Measurements from ENCODE around the gene KRT24.
"Not testable (repeated sequence)": the region's sequence is repeated elsewhere in the genome, so short reads cannot be mapped to it uniquely, and the experiment has no call there.

The KRT24 gene

DNA sequence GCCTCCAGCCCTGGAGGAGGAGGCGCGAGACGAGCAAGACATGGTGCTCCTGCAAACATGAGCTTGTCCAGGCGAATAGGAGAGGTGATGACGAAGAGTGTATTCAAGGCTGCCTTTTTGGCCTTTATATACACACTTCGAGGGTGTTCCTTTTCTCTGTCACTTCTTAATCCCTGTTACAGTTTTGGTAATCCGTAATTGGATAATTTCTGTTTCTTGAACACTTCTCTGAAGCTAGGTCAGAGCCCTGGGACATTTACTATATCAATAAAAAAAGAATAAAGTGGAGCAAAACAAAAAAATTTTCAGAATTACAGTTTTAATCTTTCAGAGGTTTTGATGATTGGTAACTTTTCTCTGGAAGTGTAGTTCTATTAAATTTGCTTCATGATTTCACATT lies at the start of gene KRT24:
TSS of gene KRT24 (minus strand) at position 101 of the 400 bp plus-strand sequence. CDS start at position 42, 59 bp downstream.
- DNase-seq (ENCODE audit: low read depth) = no peak

- DNase-seq (ENCODE audit: low read depth) = no peak
Measured at GRCh38 chr17:40751065-40751464, 47.5 kb upstream of the KRT24 start.

- no peak for DNase-seq (ENCODE audit: low read depth)
Measured at GRCh38 chr17:40750391-40750790, 46.8 kb upstream of the KRT24 start.

- DNase-seq (ENCODE audit: low read depth) = not testable (repeated sequence)
Measured at GRCh38 chr17:40748666-40749065, 45.1 kb upstream of the KRT24 start.

DNA sequence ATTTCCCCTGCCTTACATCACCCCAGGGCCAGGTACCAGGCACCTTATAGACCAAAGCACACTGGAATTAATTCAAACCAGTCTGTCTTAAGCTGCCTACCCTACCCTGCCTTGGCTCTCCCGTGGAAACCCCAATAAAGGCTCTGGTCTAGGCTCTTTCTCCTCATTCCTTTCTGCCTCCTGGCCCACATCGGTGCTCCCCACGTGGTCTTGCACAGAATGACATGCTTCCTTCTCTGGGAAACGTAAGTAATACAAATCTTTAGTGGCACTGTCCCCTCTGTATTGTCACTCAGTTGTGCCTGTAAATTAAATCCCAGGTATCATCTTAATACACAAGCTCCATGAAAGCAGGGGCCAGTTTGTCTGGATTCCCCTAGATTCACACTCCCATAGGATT lies 35.0 kb upstream of the KRT24 start:
- DNase-seq (ENCODE audit: low read depth) = no peak

DNA sequence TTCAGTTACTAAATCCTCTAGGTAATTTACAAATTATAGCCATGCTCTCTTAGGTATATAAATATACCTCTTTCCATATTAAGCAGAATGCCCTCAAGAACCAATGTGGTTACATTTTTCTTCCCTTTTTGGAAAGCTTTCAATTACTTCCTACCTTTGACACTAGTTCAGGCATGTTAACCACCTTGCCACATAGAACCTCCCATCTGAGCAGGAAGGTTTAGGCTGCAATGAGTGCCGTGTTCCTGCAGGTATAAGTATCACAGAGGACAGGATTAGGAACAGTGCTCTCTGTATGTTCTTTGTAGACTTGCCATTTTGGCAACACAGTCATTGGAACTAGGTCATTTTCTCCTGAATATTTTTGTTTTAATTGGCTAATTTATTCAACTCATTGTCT lies 31.5 kb upstream of the KRT24 start:
- DNase-seq (ENCODE audit: low read depth) = no peak

- no peak for DNase-seq (ENCODE audit: low read depth)
Measured at GRCh38 chr17:40734018-40734417, 30.5 kb upstream of the KRT24 start.

GRCh38 chr17:40730970-40731369 lies 27.4 kb upstream of the KRT24 start:
- DNase-seq (ENCODE audit: low read depth) = no peak

GRCh38 chr17:40727447-40728231 lies 24.1 kb upstream of the KRT24 start:
- DNase-seq (ENCODE audit: low read depth) = no peak

DNA sequence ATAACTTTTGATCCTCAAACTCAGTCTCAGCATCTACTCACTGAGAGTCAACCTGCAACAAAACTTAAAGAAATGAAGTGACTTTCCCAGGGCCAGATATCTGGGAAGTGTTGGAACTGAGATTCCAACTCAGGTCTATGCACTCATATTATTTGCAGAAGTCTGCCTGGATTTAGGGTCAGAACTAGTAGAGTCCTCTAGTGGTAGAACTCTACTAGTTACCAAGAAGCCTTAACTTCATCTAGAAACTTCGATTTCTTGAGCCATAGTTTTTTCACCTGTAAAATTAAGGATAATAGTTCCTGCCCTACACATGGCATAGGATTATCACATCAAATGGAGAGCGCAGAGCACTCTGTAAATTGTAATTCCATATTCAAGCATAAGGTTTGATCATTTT lies 23.4 kb upstream of the KRT24 start:
- DNase-seq (ENCODE audit: low read depth) = no peak

DNA sequence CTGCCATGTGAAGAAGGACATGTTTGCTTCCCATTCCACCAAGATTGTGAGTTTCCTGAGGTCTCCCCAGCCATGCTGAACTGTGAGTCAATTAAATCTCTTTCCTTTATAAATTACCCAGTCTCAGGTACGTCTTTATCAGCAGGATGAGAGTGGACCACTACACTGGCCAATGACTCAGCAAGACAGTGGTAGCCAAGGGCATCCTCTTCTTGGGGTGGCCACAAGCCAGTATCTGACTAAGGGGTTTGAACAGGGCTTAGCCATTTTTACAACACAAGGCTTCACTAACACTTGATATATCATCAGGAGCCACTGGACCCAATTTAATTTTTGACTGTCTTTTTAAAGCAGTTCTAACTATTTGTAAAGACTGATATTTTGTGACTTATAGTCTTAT lies 21.1 kb upstream of the KRT24 start:
- DNase-seq (ENCODE audit: low read depth) = no peak

GRCh38 chr17:40722241-40722640 lies 18.7 kb upstream of the KRT24 start:
- no peak for DNase-seq (ENCODE audit: low read depth)

GRCh38 chr17:40720899-40721298 lies 17.3 kb upstream of the KRT24 start:
- DNase-seq (ENCODE audit: low read depth) = no peak

DNA sequence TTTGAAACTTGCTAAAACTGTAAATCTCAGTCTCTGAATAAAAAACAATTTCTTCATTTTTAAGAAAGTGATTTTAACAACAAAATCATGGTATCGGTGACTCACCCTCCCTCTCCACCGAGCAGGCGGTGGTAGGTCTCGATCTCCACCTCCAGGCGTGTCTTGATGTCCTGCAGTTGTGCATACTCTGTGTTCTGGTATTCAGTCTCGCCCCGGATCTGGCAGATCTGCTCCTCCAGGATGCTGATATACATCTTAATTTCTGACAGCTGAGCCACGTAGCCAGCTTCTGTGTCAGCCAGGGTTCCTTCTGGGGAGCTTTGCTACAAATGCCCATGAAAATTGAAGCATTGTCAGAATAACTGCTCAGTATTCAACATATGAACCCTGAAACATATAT lies 15.4 kb upstream of the KRT24 start:
- DNase-seq (ENCODE audit: low read depth) = no peak

DNA sequence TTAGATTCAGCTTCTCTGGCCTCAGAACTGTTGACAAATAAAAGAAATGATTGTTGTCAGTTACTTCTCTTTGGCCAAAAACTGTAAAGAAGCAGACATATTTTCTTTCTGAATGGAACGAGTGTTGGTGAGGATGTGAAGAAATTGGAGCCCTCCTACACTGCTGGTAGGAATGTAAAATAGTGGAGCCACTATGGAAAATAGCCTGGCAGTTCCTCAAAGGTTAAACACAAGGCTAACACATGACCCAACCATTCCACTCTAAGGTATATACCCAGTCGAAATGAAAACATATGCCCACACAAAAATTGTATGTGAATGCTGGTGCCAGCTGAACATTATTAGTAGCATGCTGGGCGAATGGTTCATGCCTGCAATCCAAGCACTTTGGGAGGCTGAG lies 14.2 kb upstream of the KRT24 start:
- no peak for DNase-seq (ENCODE audit: low read depth)

DNA sequence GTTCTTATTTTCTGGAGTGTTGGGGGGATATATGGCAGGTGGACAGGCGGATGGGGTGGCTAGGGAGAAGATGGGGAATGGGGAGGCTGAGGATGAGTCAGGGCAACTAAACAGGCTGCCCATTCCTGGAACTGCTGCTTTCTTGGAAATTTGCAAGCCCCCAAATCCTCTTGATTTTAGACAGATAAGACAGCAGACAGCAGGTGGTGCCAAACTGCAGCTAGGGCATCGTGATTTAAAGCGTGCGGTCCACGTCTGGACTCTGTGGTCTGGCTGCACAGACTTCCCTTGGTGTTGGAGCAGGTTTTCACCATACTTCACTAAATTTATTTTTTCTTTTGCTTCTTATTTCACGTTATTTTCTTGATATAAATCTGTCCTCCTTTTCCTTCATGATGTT lies 10.9 kb upstream of the KRT24 start:
- DNase-seq (ENCODE audit: low read depth) = no peak

- DNase-seq (ENCODE audit: low read depth) = no peak
Measured at GRCh38 chr17:40707745-40708144, 4.2 kb upstream of the KRT24 start.

DNA sequence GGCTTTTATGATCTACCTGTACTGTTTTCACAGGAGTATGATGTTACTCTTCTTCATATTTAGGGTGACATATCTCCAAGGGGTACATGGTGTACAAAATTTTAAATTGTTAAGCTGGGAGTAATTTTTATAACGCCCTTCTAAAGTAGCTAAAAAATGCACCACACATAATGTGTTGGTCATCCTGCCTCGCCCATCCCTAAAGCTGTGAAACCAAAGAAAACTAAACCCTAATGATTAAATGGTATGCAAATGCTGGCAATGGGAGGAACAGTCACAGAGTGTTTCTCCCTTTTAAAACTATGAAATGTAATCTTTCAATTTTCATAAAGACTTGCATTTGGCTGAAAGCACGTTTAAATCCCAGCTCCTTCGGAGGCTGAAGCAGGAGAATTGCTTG lies 2.0 kb upstream of the KRT24 start:
- DNase-seq (ENCODE audit: low read depth) = no peak

GRCh38 chr17:40702271-40702670 lies 1.3 kb downstream of the KRT24 start:
- no peak for DNase-seq (ENCODE audit: low read depth)

DNA sequence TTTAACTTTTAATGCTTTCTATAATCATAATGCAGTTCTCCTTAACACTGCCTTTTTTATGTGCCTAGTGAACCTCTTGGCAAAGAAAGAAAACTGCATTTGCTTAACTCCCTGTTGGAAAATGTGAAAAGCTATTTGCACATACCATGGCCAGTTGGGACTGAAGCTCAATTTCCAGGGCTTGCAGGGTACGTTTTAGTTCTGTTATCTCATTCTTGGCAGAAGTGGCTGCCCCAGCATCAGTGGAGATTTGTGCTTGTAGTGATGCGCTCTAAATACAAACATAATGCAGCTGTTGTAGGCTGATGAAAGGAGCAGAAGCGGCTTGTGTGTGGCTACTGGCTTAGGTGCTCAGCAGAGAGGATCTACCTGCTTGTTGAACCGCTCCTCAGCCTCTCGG lies 3.7 kb downstream of the KRT24 start:
- DNase-seq (ENCODE audit: low read depth) = no peak

GRCh38 chr17:40699371-40699770 lies 4.2 kb downstream of the KRT24 start:
- no peak for DNase-seq (ENCODE audit: low read depth)

- no peak for DNase-seq (ENCODE audit: low read depth)
Measured at GRCh38 chr17:40697297-40697696, 6.3 kb downstream of the KRT24 start.

GRCh38 chr17:40696651-40697072 lies 6.9 kb downstream of the KRT24 start:
- no peak for DNase-seq (ENCODE audit: low read depth)

GRCh38 chr17:40695874-40696472 lies 7.6 kb downstream of the KRT24 start:
- no peak for DNase-seq (ENCODE audit: low read depth)

Measured in stimulated activated CD8-positive, alpha-beta memory T cell treated with anti-CD3 and anti-CD28 coated beads, Interleukin-12 subunit alpha, Interleukin-12 subunit beta, amount 100 ng/mL, for 4 hours (primary cell).